H1 (cell line): ENCODE measurements around the gene SP9. TPM values are rescaled to one million over a fixed set of nuclear protein-coding genes. Genes with fewer than 3 reads are reported as not detected.
"Not testable (repeated sequence)": the region's sequence is repeated elsewhere in the genome, so short reads cannot be mapped to it uniquely, and the experiment has no call there.

Experiments used
- CTCF ChIA-PET: fragments of 300-600 bp; sonication (Branson Sonifier 250); formaldehyde crosslinking; loops from one replicate; lab custom pipeline; 2021; ENCODE audit not compliant: partially characterized antibody; lab: Charles Lee
- POLR2A ChIA-PET: fragments of 300-600 bp; sonication (Branson Sonifier 250); formaldehyde crosslinking; loops from one replicate; lab custom pipeline; 2021; ENCODE audit warnings: inconsistent platforms; ENCODE audit not compliant: partially characterized antibody; lab: Charles Lee
- DNase-seq, 2 experiments: peaks; one replicate each; pipeline versions ENCODE4 v3.0.0 to v3.0.0-alpha.2; 2010 to 2022; ENCODE audit warnings: low spot score in 2 of 2, low read depth in 1 of 2, mixed read lengths in 1 of 2
- FAIRE-seq: peaks from 2 replicates; lab custom pipeline; 2011; peaks lifted over from hg19 to GRCh38; lab: Jason Lieb, UNC
- H2AFZ ChIP-seq: 2 replicates; pipeline ENCODE4 v1.8.1; 2012; ENCODE audit warnings: low read length, inconsistent platforms
- H2AK5ac ChIP-seq: 2 replicates; pipeline ENCODE4 v1.6.1; 2013; ENCODE audit warnings: low read depth, low read length
- H2BK120ac ChIP-seq: replicated peaks from 2 replicates; pipeline ENCODE3; 2013; ENCODE audit warnings: low read depth, low read length, inconsistent platforms
- H2BK12ac ChIP-seq: 2 replicates; pipeline ENCODE4 v1.6.1; 2013; ENCODE audit warnings: low read depth, low read length
- H2BK15ac ChIP-seq: 2 replicates; pipeline ENCODE4 v1.6.1; 2013; ENCODE audit warnings: low read length
- H2BK20ac ChIP-seq: 2 replicates; pipeline ENCODE4 v1.6.1; 2013; ENCODE audit warnings: low read length
- H2BK5ac ChIP-seq: 2 replicates; pipeline ENCODE4 v1.6.1; 2013; ENCODE audit warnings: low read depth, low read length
- H3K14ac ChIP-seq: 2 replicates; pipeline ENCODE4 v1.6.1; 2013; ENCODE audit warnings: inconsistent platforms; ENCODE audit not compliant: insufficient read length
- H3K18ac ChIP-seq: 2 replicates; pipeline ENCODE4 v1.6.1; 2013; ENCODE audit warnings: low read length; ENCODE audit errors: extremely low read depth
- H3K23ac ChIP-seq: 2 replicates; pipeline ENCODE4 v1.6.1; 2013; ENCODE audit warnings: inconsistent platforms; ENCODE audit not compliant: insufficient read length
- H3K23me2 ChIP-seq: 2 replicates; pipeline ENCODE4 v1.6.1; 2013; ENCODE audit warnings: low read depth, low read length
- H3K27ac ChIP-seq: 2 replicates; pipeline ENCODE4 v1.6.1; 2011; ENCODE audit warnings: low read depth, low read length, inconsistent platforms
- H3K27me3 ChIP-seq, 4 experiments: replicated peaks in 1 of 4; 1 replicate in 1 of 4; 2 replicates in 3 of 4; pipeline versions ENCODE4 v1.6.1 to v1.8.1; 2011 to 2013; ENCODE audit warnings: low read length in 3 of 4, mild to moderate bottlenecking in 3 of 4, inconsistent platforms in 2 of 4, mixed read lengths in 2 of 4, moderate library complexity in 1 of 4; ENCODE audit not compliant: control insufficient read depth in 3 of 4, insufficient read depth in 3 of 4; ENCODE audit errors: extremely low read depth in 1 of 4
- H3K36me3 ChIP-seq, 4 experiments: 2 replicates each; pipeline versions ENCODE4 v1.6.1 to v1.8.1; 2011 to 2013; ENCODE audit warnings: mild to moderate bottlenecking in 4 of 4, low read length in 3 of 4, moderate library complexity in 2 of 4, control low read depth in 1 of 4, inconsistent platforms in 1 of 4; ENCODE audit not compliant: insufficient read depth in 4 of 4, control insufficient read depth in 2 of 4
- H3K4ac ChIP-seq: replicated peaks from 2 replicates; pipeline ENCODE3; 2013; ENCODE audit warnings: low read length, low read depth, mixed read lengths, inconsistent platforms; ENCODE audit not compliant: insufficient read length
- H3K4me1 ChIP-seq, 4 experiments: replicated peaks in 1 of 4; 1 replicate in 1 of 4; 2 replicates in 3 of 4; pipeline versions ENCODE4 v1.6.1 to v1.8.1; 2011 to 2013; ENCODE audit warnings: low read length in 3 of 4, inconsistent platforms in 2 of 4, mixed read lengths in 1 of 4; ENCODE audit not compliant: insufficient read depth in 4 of 4, control insufficient read depth in 3 of 4
- H3K4me2 ChIP-seq, 2 experiments: 2 replicates each; pipeline versions ENCODE4 v1.6.1 to v1.8.1; 2011 to 2013; ENCODE audit warnings: low read depth in 2 of 2, low read length in 2 of 2, control low read depth in 1 of 2, inconsistent platforms in 1 of 2, mild to moderate bottlenecking in 1 of 2; ENCODE audit not compliant: insufficient read depth in 1 of 2
- H3K4me3 ChIP-seq, 4 experiments: fragments of 200-600, 300-600 bp in 1 of 4; sonication (generic), shearing (Covaris generic), sonication (Bioruptor Twin) in 1 of 4; 2 replicates each; pipeline versions ENCODE4 v1.5.1 to v1.8.1; 2011 to 2016; ENCODE audit warnings: low read length in 4 of 4, low read depth in 3 of 4, control low read depth in 2 of 4, inconsistent platforms in 2 of 4, mild to moderate bottlenecking in 2 of 4, mixed read lengths in 1 of 4, moderate library complexity in 1 of 4; ENCODE audit not compliant: insufficient read depth in 2 of 4; ENCODE audit errors: extremely low read depth in 1 of 4
- H3K56ac ChIP-seq: replicated peaks from 2 replicates; pipeline ENCODE3; 2013; ENCODE audit warnings: low read depth, mild to moderate bottlenecking, mixed read lengths, low read length, inconsistent platforms; ENCODE audit not compliant: insufficient read length
- H3K79me1 ChIP-seq: 2 replicates; pipeline ENCODE4 v1.6.1; 2013; ENCODE audit warnings: low read depth, low read length, control low read depth
- H3K79me2 ChIP-seq, 2 experiments: 2 replicates each; pipeline versions ENCODE4 v1.6.1 to v1.8.1; 2012 to 2013; ENCODE audit warnings: low read length in 2 of 2, mild to moderate bottlenecking in 2 of 2, inconsistent platforms in 1 of 2; ENCODE audit not compliant: insufficient read depth in 2 of 2, control insufficient read depth in 1 of 2
- H3K9ac ChIP-seq, 4 experiments: replicated peaks in 1 of 4; 1 replicate in 1 of 4; 2 replicates in 3 of 4; pipeline versions ENCODE4 v1.6.1 to v1.8.1; 2011 to 2013; ENCODE audit warnings: low read depth in 3 of 4, low read length in 3 of 4, control low read depth in 2 of 4, mild to moderate bottlenecking in 2 of 4, moderate library complexity in 2 of 4, inconsistent platforms in 1 of 4; ENCODE audit errors: extremely low read depth in 1 of 4
- H3K9me3 ChIP-seq, 2 experiments: 2 replicates each; pipeline versions ENCODE4 v1.6.1 to v1.8.1; 2012 to 2013; ENCODE audit warnings: mild to moderate bottlenecking in 2 of 2, moderate library complexity in 2 of 2, control low read depth in 1 of 2, inconsistent platforms in 1 of 2, low read depth in 1 of 2, low read length in 1 of 2, mixed read lengths in 1 of 2; ENCODE audit not compliant: insufficient read depth in 2 of 2
- H4K20me1 ChIP-seq, 2 experiments: replicated peaks in 1 of 2; 2 replicates each; pipeline versions ENCODE3 to v1.8.1; 2011 to 2013; ENCODE audit warnings: inconsistent platforms in 2 of 2, low read length in 2 of 2, mild to moderate bottlenecking in 1 of 2; ENCODE audit not compliant: insufficient read depth in 2 of 2, control insufficient read depth in 1 of 2
- H4K5ac ChIP-seq: 2 replicates; pipeline ENCODE4 v1.6.1; 2013; ENCODE audit warnings: low read length, low read depth, mixed read lengths, inconsistent platforms; ENCODE audit not compliant: insufficient read length
- H4K8ac ChIP-seq: 2 replicates; pipeline ENCODE4 v1.8.0; 2013; ENCODE audit warnings: mild to moderate bottlenecking, moderate library complexity, low read length, inconsistent platforms; ENCODE audit not compliant: insufficient read depth; ENCODE audit errors: extremely low read depth
- H4K91ac ChIP-seq: replicated peaks from 2 replicates; pipeline ENCODE3; 2013; ENCODE audit warnings: low read length, mixed read lengths, inconsistent platforms; ENCODE audit not compliant: insufficient read length
- CEBPB ChIP-seq: IDR thresholded peaks from 2 replicates; pipeline ENCODE4 v1.6.1; 2012; ENCODE audit warnings: low read depth, low read length
- CTCF ChIP-seq, 3 experiments: IDR thresholded peaks; 1 replicate in 2 of 3; 2 replicates in 1 of 3; pipeline versions ENCODE4 v1.5.1 to v1.6.1; 2011; ENCODE audit warnings: low read length in 3 of 3, mild to moderate bottlenecking in 3 of 3, inconsistent platforms in 2 of 3, low read depth in 1 of 3, moderate library complexity in 1 of 3; ENCODE audit not compliant: insufficient read depth in 1 of 3; ENCODE audit errors: control extremely low read depth in 1 of 3
- PHF8 ChIP-seq: fragments of 200-600 bp; sonication (generic); conservative IDR thresholded peaks from 2 replicates; pipeline ENCODE4 v1.7.1; 2012; ENCODE audit warnings: low read depth, mild to moderate bottlenecking, inconsistent platforms, low read length, moderate library complexity
- WGBS, 2 experiments: shearing (Covaris generic) in 1 of 2; methylation state at CpG; one replicate each; pipeline versions ENCODE4 v1.1.6 to v1.1.7; 2013 to 2015; ENCODE audit warnings: low lambda C conversion rate in 2 of 2, mixed read lengths in 2 of 2, inconsistent platforms in 1 of 2, low coverage in 1 of 2, missing lambda C conversion rate in 1 of 2; ENCODE audit not compliant: insufficient replicate concordance in 2 of 2, insufficient coverage in 1 of 2, insufficient read length in 1 of 2; ENCODE audit errors: extremely low coverage in 1 of 2, missing lambda C conversion rate in 1 of 2; 5-methylcytosine and 5-hydroxymethylcytosine counted together
- polyA plus RNA-seq, 7 experiments: library from polyadenylated mRNA; depleted of rRNA in 3 of 7; stranded (reverse) in 5 of 7; unstranded in 2 of 7; fragments of >200 nt in 5 of 7; fragments of 200-250 nt in 2 of 7; gene quantifications; 1 replicate in 5 of 7; 2 replicates in 1 of 7; 4 replicates in 1 of 7; pipeline versions ENCODE4 v1.2.1 to v1.2.3, GENCODE V29; 2011 to 2013; ENCODE audit warnings: missing spikeins in 2 of 7, mixed read lengths in 2 of 7
- total RNA-seq: library from RNA; stranded (reverse); fragmentation: NEBNext Ultra II Directional; extraction: Animal tissue kit (Norgen Biotek cat#: 25700); gene quantifications from 2 replicates; pipeline ENCODE4 v1.2.1, GENCODE V29; 2021

SP9 gene
- total and polyA plus RNA-seq, 2 of the 8 experiments (the other 6 are each of a cell fraction or from before 2014, with no cell fraction given) = 0.03 to 0.11 TPM

- TF ChIP-seq CTCF (IDR thresholded peaks at IDR 0.05; ENCODE audit: control extremely low read depth in 1 of 3, insufficient read depth in 1 of 3, low read depth in 1 of 3, low read length in 3 of 3) = no peak
- no peak for TF ChIP-seq PHF8
- no peak for TF ChIP-seq CEBPB
- TF ChIP-seq, all 59 proteins: peak for 0
These were observed 28.2 kb downstream of the SP9 start (continued) for GRCh38 chr2:174362949-174363348.

GRCh38 chr2:174363492-174364225 lies 28.9 kb downstream of the SP9 start:
- H2AFZ ChIP-seq, H2BK120ac ChIP-seq, H3K79me1 ChIP-seq, H2AK5ac ChIP-seq, H4K8ac ChIP-seq, H3K79me2 ChIP-seq, H3K56ac ChIP-seq, H2BK20ac ChIP-seq, H3K27ac ChIP-seq, H3K23me2 ChIP-seq, POLR2A ChIA-PET, CTCF ChIA-PET, H3K4me2 ChIP-seq, H3K27me3 ChIP-seq, H3K23ac ChIP-seq, FAIRE-seq, H3K18ac ChIP-seq, DNase-seq, H2BK15ac ChIP-seq, H3K4me3 ChIP-seq, H3K4me1 ChIP-seq, H2BK5ac ChIP-seq, H3K9ac ChIP-seq, H2BK12ac ChIP-seq, H4K91ac ChIP-seq, H3K14ac ChIP-seq, H4K20me1 ChIP-seq, H4K5ac ChIP-seq, H3K4ac ChIP-seq: not testable (repeated sequence)
- WGBS, 2 experiments = 92% methylated on average over 6 of the region's 6 CpGs; no CpG with 5 or more reads in 1 of the 2 experiments
- H3K9me3 ChIP-seq = peaks cover 12 to 13% of the 10 kb centered on the region in 2 experiments; a peak in 3 of 4 replicates
- peaks cover 0 to 18% (median 0%) of the 10 kb centered on the region in 4 experiments; a peak in 3 of 8 replicates for H3K36me3 ChIP-seq
